Progenitor cell of endocrine pancreas (in vitro differentiated cells): ENCODE measurements around the gene ALDOC. TPM values are rescaled to one million over a fixed set of nuclear protein-coding genes. Genes with fewer than 3 reads are reported as not detected.

Experiments used
- DNase-seq: peaks from one replicate; pipeline ENCODE4 v3.0.0; 2021; ENCODE audit warnings: low spot score; ENCODE audit not compliant: unreplicated experiment
- H3K27ac Mint-ChIP-seq: 2 replicates; pipeline ENCODE4 v1.8.0; 2021; ENCODE audit warnings: mild to moderate bottlenecking, moderate library complexity, mixed read lengths
- H3K27me3 Mint-ChIP-seq: 2 replicates; pipeline ENCODE4 v1.8.0; 2021; ENCODE audit warnings: mixed read lengths
- H3K36me3 Mint-ChIP-seq: 2 replicates; pipeline ENCODE4 v1.8.0; 2022; ENCODE audit warnings: mixed read lengths; ENCODE audit not compliant: insufficient read depth
- H3K4me1 Mint-ChIP-seq: 2 replicates; pipeline ENCODE4 v1.8.0; 2021; ENCODE audit warnings: low read depth, mixed read lengths
- H3K4me3 Mint-ChIP-seq: 2 replicates; pipeline ENCODE4 v1.8.0; 2021; ENCODE audit warnings: low read depth, mild to moderate bottlenecking, moderate library complexity, mixed read lengths
- H3K9me3 Mint-ChIP-seq: 2 replicates; pipeline ENCODE4 v1.8.0; 2021; ENCODE audit warnings: low read depth, mixed read lengths
- CTCF ChIP-seq: fragments of 200-600 bp; sonication (generic); IDR thresholded peaks from one replicate; pipeline ENCODE4 v1.5.0; 2021; ENCODE audit warnings: antibody characterized with exemption, mild to moderate bottlenecking; ENCODE audit not compliant: unreplicated experiment
- total RNA-seq: library from RNA; stranded (reverse); gene quantifications from 2 replicates; pipeline ENCODE4 v1.2.1, GENCODE V29; 2021

The ALDOC gene
- total RNA-seq, 1 donor from 2014 or later = 4.8 TPM

- no peaks in the 10 kb centered on the region for H3K9me3 Mint-ChIP-seq
- no peaks in the 10 kb centered on the region for H3K36me3 Mint-ChIP-seq
- no peaks in the 10 kb centered on the region for H3K4me1 Mint-ChIP-seq
- peaks cover 10% of the 10 kb centered on the region for H3K27me3 Mint-ChIP-seq
- H3K27ac Mint-ChIP-seq = no peak overlapping the region
- TF ChIP-seq CTCF = no peak
- DNase-seq = no peak
- no peak overlapping the region for H3K4me3 Mint-ChIP-seq
Observed at GRCh38 chr17:28541439-28541838, 35.3 kb downstream of the ALDOC start.

- no peaks in the 10 kb centered on the region for H3K36me3 Mint-ChIP-seq
- no peaks in the 10 kb centered on the region for H3K4me1 Mint-ChIP-seq
- H3K4me3 Mint-ChIP-seq = no peak overlapping the region
- DNase-seq = no peak
- no peaks in the 10 kb centered on the region for H3K9me3 Mint-ChIP-seq
- peaks cover 10% of the 10 kb centered on the region for H3K27me3 Mint-ChIP-seq
- no peak for TF ChIP-seq CTCF
- no peak overlapping the region for H3K27ac Mint-ChIP-seq
Observed at GRCh38 chr17:28540231-28540630, 36.5 kb downstream of the ALDOC start.

GRCh38 chr17:28538296-28538895, 38.3 kb downstream of the ALDOC start:
- no peak for TF ChIP-seq CTCF

GRCh38 chr17:28537219-28537610, 39.5 kb downstream of the ALDOC start:
- Mint-ChIP-seq H3K36me3 (no peaks in the 10 kb centered on the region), H3K4me1 (no peaks in the 10 kb centered on the region), H3K27me3 (peaks cover 12% of the 10 kb centered on the region), H3K27ac (no peak overlapping the region), H3K4me3 (no peak overlapping the region), H3K9me3 (no peaks in the 10 kb centered on the region)
- no peak for DNase-seq
- no peak for TF ChIP-seq CTCF

More at GRCh38 chr17:28538296-28538895, 38.3 kb downstream of the ALDOC start:
- H3K4me1 Mint-ChIP-seq = no peaks in the 10 kb centered on the region
- H3K9me3 Mint-ChIP-seq = no peaks in the 10 kb centered on the region
- H3K36me3 Mint-ChIP-seq = no peaks in the 10 kb centered on the region
- no peak overlapping the region for H3K27ac Mint-ChIP-seq
- no peak for DNase-seq
- H3K27me3 Mint-ChIP-seq = peaks cover 12% of the 10 kb centered on the region
- no peak overlapping the region for H3K4me3 Mint-ChIP-seq

GRCh38 chr17:28536532-28537218, 40.0 kb downstream of the ALDOC start:
- Mint-ChIP-seq H3K27me3 (peaks cover 13% of the 10 kb centered on the region), H3K4me3 (no peak overlapping the region), H3K4me1 (no peaks in the 10 kb centered on the region), H3K27ac (no peak overlapping the region), H3K36me3 (no peaks in the 10 kb centered on the region), H3K9me3 (no peaks in the 10 kb centered on the region)
- TF ChIP-seq CTCF = no peak
- no peak for DNase-seq
